GM23248 (cell line): ENCODE results near the gene TRAF3IP1. TPM values are rescaled to one million over a fixed set of nuclear protein-coding genes. Genes with fewer than 3 reads are reported as not detected.
"Not testable (repeated sequence)": the region's sequence is repeated elsewhere in the genome, so short reads cannot be mapped to it uniquely, and the experiment has no call there.

Experiments used
- DNase-seq: peaks from one replicate; pipeline ENCODE4 v3.0.0-alpha.2; 2015
- H2AFZ ChIP-seq: fragments of 200-600 bp; sonication (generic); 2 replicates; pipeline ENCODE4 v1.6.1; 2016; ENCODE audit warnings: antibody characterized with exemption
- H3F3A ChIP-seq: fragments of 200-600 bp; sonication (generic); 2 replicates; pipeline ENCODE4 v1.6.1; 2016; ENCODE audit warnings: mild to moderate bottlenecking, antibody characterized with exemption, mixed run types; ENCODE audit not compliant: insufficient read depth
- H3K27ac ChIP-seq: fragments of 200-600 bp; sonication (generic); 2 replicates; pipeline ENCODE4 v1.5.1; 2016; ENCODE audit warnings: mild to moderate bottlenecking
- H3K27me3 ChIP-seq: fragments of 200-600 bp; sonication (generic); replicated peaks from 2 replicates; pipeline ENCODE4 v1.6.1; 2016; ENCODE audit warnings: mild to moderate bottlenecking; ENCODE audit not compliant: insufficient read depth
- H3K36me3 ChIP-seq: fragments of 200-600 bp; sonication (generic); 2 replicates; pipeline ENCODE4 v1.6.1; 2016; ENCODE audit warnings: low read depth, mild to moderate bottlenecking
- H3K4me1 ChIP-seq: fragments of 200-600 bp; sonication (generic); 2 replicates; pipeline ENCODE4 v1.6.1; 2016; ENCODE audit warnings: mild to moderate bottlenecking; ENCODE audit not compliant: insufficient read depth
- H3K4me2 ChIP-seq: fragments of 200-600 bp; sonication (generic); one replicate; pipeline ENCODE4 v1.6.1; 2016; ENCODE audit warnings: mild to moderate bottlenecking; ENCODE audit not compliant: unreplicated experiment
- H3K4me3 ChIP-seq: fragments of 200-600 bp; sonication (generic); 2 replicates; pipeline ENCODE4 v1.5.1; 2016; ENCODE audit warnings: mild to moderate bottlenecking
- H3K79me2 ChIP-seq: fragments of 200-600 bp; sonication (generic); 2 replicates; pipeline ENCODE4 v1.6.1; 2016; ENCODE audit warnings: mild to moderate bottlenecking; ENCODE audit not compliant: insufficient read depth
- H3K9ac ChIP-seq: fragments of 200-600 bp; sonication (generic); 2 replicates; pipeline ENCODE4 v1.6.1; 2016; ENCODE audit warnings: mild to moderate bottlenecking
- H3K9me2 ChIP-seq: fragments of 200-600 bp; sonication (generic); 2 replicates; pipeline ENCODE4 v1.6.1; 2016; ENCODE audit warnings: mixed run types, mild to moderate bottlenecking, moderate library complexity; ENCODE audit not compliant: insufficient read depth
- H3K9me3 ChIP-seq: fragments of 200-600 bp; sonication (generic); one replicate; pipeline ENCODE4 v1.6.1; 2017; ENCODE audit warnings: low read depth
- H4K20me1 ChIP-seq: fragments of 200-600 bp; sonication (generic); 2 replicates; pipeline ENCODE4 v1.6.0; 2016; ENCODE audit not compliant: insufficient read depth
- EZH2 ChIP-seq: fragments of 200-600 bp; sonication (generic); IDR thresholded peaks from 2 replicates; pipeline ENCODE4 v1.6.1; 2018; ENCODE audit warnings: antibody characterized with exemption, mild to moderate bottlenecking; ENCODE audit not compliant: insufficient read depth, poor library complexity, severe bottlenecking
- EZH2phosphoT487 ChIP-seq: fragments of 200-600 bp; sonication (generic); IDR thresholded peaks from 2 replicates; pipeline ENCODE4 v1.6.1; 2018; ENCODE audit warnings: antibody characterized with exemption, moderate library complexity, mild to moderate bottlenecking, low read depth; ENCODE audit not compliant: insufficient read depth
- WGBS, 2 experiments: methylation state at CpG; one replicate each; pipeline ENCODE4 v1.1.6; 2015 to 2017; ENCODE audit warnings: low lambda C conversion rate in 2 of 2, low coverage in 1 of 2; ENCODE audit errors: missing lambda C conversion rate in 2 of 2; 5-methylcytosine and 5-hydroxymethylcytosine counted together
- in situ Hi-C: fragments of 300-500 bp; cut with MboI; formaldehyde crosslinking; loops from 2 replicates; pipeline ENCODE4 v1.15.0; 2020
- polyA plus RNA-seq: library from polyadenylated mRNA; unstranded; fragments of >200 nt; fragmentation: Nextera tagmentation; extraction: Ambion mirVana; gene quantifications from 2 replicates; pipeline ENCODE4 v1.2.1, GENCODE V29; 2016
- total RNA-seq: library from RNA; depleted of rRNA; stranded (reverse); fragments of >200 nt; shearing (Covaris generic); gene quantifications from 2 replicates; pipeline ENCODE4 v1.2.3, GENCODE V29; 2014

The TRAF3IP1 gene
- total and polyA plus RNA-seq, 2 experiments from 2014 or later = 9.5 to 10.6 TPM

GRCh38 chr2:238315031-238315595, 5.2 kb upstream of the TRAF3IP1 start:
- Histone ChIP-seq H3K4me2 (no peak overlapping the region), H3K4me1 (no peaks in the 10 kb centered on the region), H3K9me2 (no peaks in the 10 kb centered on the region), H3K9ac (no peak overlapping the region), H3K79me2 (no peaks in the 10 kb centered on the region), H3K4me3 (no peak overlapping the region), H3K27me3 (no peaks in the 10 kb centered on the region), H3F3A (no peaks in the 10 kb centered on the region), H3K9me3 (no peaks in the 10 kb centered on the region), H3K36me3 (no peaks in the 10 kb centered on the region), H4K20me1 (no peaks in the 10 kb centered on the region), H3K27ac (no peak overlapping the region), H2AFZ (no peak overlapping the region)
- TF ChIP-seq EZH2phosphoT487 (no peak), EZH2 (no peak)
- DNase-seq = no peak
- WGBS, 2 experiments = 84 to 87% methylated on average over 13 of the region's 13 CpGs
- in situ Hi-C loops = no loop called here

GRCh38 chr2:238320648-238321281, 447 bp downstream of the TRAF3IP1 start:
- no peaks in the 10 kb centered on the region for H3K9me2 ChIP-seq
- H3K4me1 ChIP-seq = peaks cover 7% of the 10 kb centered on the region
- no peaks in the 10 kb centered on the region for H4K20me1 ChIP-seq
- no peaks in the 10 kb centered on the region for H3K27me3 ChIP-seq
- H3F3A ChIP-seq = no peaks in the 10 kb centered on the region
- no peaks in the 10 kb centered on the region for H3K9me3 ChIP-seq
- WGBS, 2 experiments = 3 to 4% methylated on average over 26 to 58 of the region's 65 CpGs
- in situ Hi-C loops = no loop called here
- H3K27ac ChIP-seq = no peak overlapping the region
- H3K79me2 ChIP-seq = peaks cover 38% of the 10 kb centered on the region
- TF ChIP-seq EZH2 (no peak), EZH2phosphoT487 (no peak)
- peak overlapping the region; percentile 73 for H3K9ac ChIP-seq
- no peaks in the 10 kb centered on the region for H3K36me3 ChIP-seq
- peak overlapping the region; percentile 75 for H3K4me3 ChIP-seq
- H2AFZ ChIP-seq = peak overlapping the region; percentile 57
- peak overlapping the region; percentile 81 for H3K4me2 ChIP-seq
- peak; percentile 67 for DNase-seq

- Histone ChIP-seq H3K4me2 (peak overlapping the region; percentile 81), H3K9ac (peak overlapping the region; percentile 73), H3K4me3 (peak overlapping the region; percentile 75), H3K27me3 (no peaks in the 10 kb centered on the region), H3K9me3 (no peaks in the 10 kb centered on the region), H3K79me2 (peaks cover 45% of the 10 kb centered on the region), H3K4me1 (peaks cover 7% of the 10 kb centered on the region), H3F3A (no peaks in the 10 kb centered on the region), H4K20me1 (no peaks in the 10 kb centered on the region), H3K9me2 (no peaks in the 10 kb centered on the region), H3K36me3 (no peaks in the 10 kb centered on the region), H2AFZ (peak overlapping the region; percentile 57), H3K27ac (no peak overlapping the region)
- TF ChIP-seq EZH2phosphoT487 (no peak), EZH2 (no peak)
- 69 to 71% methylated on average over 9 of the region's 9 CpGs for WGBS, 2 experiments
- DNase-seq = no peak
- in situ Hi-C loops = no loop called here
Observed at GRCh38 chr2:238321467-238321866, 1.1 kb downstream of the TRAF3IP1 start.

- WGBS, 2 experiments = 83 to 86% methylated on average over 10 of the region's 10 CpGs
- Histone ChIP-seq H3F3A (no peaks in the 10 kb centered on the region), H3K4me2 (peak overlapping the region; percentile 81), H4K20me1 (no peaks in the 10 kb centered on the region), H3K36me3 (no peaks in the 10 kb centered on the region), H3K9me2 (no peaks in the 10 kb centered on the region), H3K79me2 (peaks cover 47% of the 10 kb centered on the region), H3K4me3 (no peak overlapping the region), H3K27ac (no peak overlapping the region), H3K4me1 (peaks cover 7% of the 10 kb centered on the region), H3K9ac (no peak overlapping the region), H3K9me3 (no peaks in the 10 kb centered on the region), H2AFZ (no peak overlapping the region), H3K27me3 (no peaks in the 10 kb centered on the region)
- no peak for DNase-seq
- in situ Hi-C loops = no loop called here
- TF ChIP-seq EZH2phosphoT487 (no peak), EZH2 (no peak)
Observed at GRCh38 chr2:238322001-238322411, 1.7 kb downstream of the TRAF3IP1 start.

- H3K9me3 ChIP-seq, H3F3A ChIP-seq, H3K9ac ChIP-seq, in situ Hi-C loops, H3K4me2 ChIP-seq, H2AFZ ChIP-seq, H3K27ac ChIP-seq, H3K9me2 ChIP-seq, H3K27me3 ChIP-seq, H3K4me3 ChIP-seq, H3K4me1 ChIP-seq, DNase-seq, H3K36me3 ChIP-seq, H4K20me1 ChIP-seq: not testable (repeated sequence)
- peaks cover 62% of the 10 kb centered on the region for H3K79me2 ChIP-seq
- WGBS, 2 experiments = 96% methylated on average over 7 of the region's 7 CpGs
Observed at GRCh38 chr2:238324248-238324647, 3.9 kb downstream of the TRAF3IP1 start.
